GM08714 (cell line): ENCODE measurements around the gene HDAC4.

ENCODE experiments used
- H3K4me3 ChIP-seq: fragments of 200-500 bp; sonication (Bioruptor generic); 2 replicates; pipeline ENCODE4 v1.5.1; 2014; ENCODE audit warnings: mild to moderate bottlenecking, low read length, inconsistent platforms
- ZNF274 ChIP-seq: IDR thresholded peaks from 2 replicates; pipeline ENCODE4 v1.6.1; 2012; ENCODE audit warnings: mild to moderate bottlenecking, low read depth, low read length

HDAC4 gene

DNA sequence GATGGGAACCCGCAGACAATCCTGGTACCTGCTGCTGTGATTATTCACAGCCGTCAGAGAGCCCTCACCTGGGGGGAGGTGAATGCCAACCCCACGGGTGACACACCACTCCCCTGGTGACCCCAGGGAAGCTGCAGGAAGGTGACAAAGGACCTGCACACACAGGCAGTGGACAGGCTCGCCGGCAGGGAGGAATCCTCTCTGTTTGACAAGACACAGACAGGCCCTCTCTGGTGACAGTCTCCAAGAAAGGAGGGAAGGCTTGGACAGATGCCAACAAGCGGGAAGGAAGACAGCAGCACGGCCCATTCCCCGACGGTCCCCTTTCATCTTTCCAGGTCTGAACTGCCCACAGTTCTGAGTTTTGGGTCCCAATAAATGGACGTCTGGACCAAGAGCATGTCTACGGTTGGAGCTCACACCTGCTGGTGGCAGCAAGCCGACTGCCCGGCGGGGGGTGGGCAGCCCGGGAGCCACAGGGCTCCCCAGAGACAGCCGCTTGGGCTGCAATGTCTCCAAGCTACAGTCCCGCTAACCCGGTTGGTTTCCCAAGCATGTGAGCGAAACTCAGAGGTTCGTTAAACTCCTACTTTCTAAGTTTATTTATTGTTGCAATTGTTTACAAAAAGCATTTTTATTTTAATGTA, 31.8 kb downstream of the HDAC4 start:
- no peak for TF ChIP-seq ZNF274
- H3K4me3 ChIP-seq: no peak overlapping the region

DNA sequence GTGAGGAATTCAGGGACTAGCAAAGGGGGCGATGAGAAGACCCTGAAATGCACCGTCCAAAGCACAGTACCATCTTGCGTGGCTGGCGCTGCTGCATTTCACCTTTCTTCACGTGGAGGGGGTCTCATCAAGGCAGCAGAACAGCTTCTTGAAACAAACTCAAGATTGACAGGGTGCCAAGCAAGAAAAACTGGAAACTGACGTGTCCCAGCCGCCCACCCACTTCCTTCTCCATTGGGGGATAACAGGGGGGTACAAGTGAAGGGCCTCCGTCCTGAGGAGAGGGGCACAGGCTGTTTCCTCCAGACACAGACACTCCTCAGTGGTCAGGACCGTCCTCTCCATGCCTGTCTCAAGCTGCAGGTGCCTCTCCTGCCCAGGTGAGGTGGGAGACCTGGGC, 32.5 kb downstream of the HDAC4 start:
- H3K4me3 ChIP-seq: no peak overlapping the region
- TF ChIP-seq ZNF274: no peak

DNA sequence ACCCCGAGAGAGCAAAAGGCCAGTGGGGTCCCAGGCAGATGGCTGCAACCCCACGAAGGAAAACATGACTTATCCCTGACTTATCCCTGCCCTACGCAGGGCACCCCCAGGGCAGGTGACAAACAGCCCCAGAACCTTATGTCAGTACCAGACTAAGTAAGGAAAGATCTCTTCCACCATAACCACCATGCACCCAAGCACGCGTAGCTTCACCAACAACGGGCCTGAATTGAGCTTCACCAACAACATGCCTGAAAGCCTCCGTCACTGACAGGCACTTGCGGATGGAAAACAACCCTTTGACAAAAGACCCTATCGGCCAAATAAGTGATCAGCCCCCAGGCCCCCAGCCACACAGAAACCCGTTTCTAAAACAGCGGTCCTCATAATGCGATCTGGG, 34.1 kb downstream of the HDAC4 start:
- H3K4me3 ChIP-seq: no peak overlapping the region

GRCh38 chr2:239365782-239366435, 34.9 kb downstream of the HDAC4 start:
- no peak for TF ChIP-seq ZNF274

More for the DNA sequence above, 34.1 kb downstream of the HDAC4 start:
- no peak for TF ChIP-seq ZNF274

DNA sequence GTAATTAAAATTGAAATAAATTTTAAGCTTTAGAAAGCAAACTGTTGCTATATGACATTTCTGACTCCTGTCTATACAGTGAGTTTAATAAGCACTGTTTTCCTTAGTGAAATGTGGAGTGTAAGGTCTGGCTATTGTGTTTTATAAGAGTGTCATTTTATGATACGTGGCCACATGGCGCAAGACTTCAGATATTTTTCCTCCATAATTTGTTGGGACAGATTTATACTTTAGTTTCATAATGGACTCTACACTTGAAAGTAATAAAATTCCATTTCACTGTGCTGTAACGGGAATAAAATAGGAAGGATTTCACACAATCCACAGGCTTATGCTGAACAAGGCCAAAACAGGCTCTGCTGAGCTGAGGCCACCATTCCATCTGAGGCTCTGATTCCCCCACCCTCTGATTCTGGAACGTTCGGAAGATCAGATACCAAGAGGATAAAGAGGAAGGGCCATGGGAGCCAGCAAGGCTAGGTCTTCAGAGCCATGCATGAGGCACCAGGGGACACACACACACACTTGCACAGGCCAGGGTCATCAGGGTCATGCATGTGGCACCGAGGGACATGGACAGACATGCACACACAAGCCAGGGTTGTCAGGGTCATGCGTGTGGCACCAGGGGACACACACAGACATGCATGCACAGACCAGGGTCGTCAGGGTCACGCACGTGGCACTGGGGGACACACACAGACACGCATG, 35.6 kb downstream of the HDAC4 start:
- TF ChIP-seq ZNF274: no peak
- no peak overlapping the region for H3K4me3 ChIP-seq

More at GRCh38 chr2:239365782-239366435, 34.9 kb downstream of the HDAC4 start:
- H3K4me3 ChIP-seq: no peak overlapping the region

DNA sequence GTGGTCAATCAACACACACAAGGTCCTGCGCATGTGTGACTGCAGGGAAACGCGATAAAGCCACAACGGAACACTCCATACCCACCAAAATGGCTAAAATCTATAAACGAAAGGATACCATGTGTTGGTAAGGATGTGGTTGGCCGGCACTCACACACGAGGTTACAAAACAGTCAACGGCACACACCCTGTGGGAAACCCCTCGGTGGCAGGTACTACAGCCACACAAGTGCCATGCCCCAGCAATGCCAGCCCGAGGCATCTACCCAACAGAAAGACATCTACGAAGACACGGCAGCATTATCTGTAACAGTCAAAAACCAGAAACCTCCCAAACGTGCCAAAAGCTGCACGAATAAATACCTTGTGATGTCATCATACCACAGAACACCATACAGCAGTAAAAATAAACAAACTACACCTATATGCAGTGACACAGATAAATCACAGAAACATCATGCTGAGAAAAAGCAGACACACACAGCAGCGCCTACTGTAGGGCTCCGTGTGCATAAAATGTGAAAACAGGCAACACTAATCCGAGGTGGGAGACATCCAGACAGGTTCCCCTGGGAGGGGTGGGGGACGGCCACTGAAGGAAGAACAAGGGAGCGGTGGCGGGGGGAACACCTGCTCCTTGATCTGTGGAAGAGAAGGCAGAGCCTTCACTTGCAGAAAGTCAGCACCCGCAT, 36.7 kb downstream of the HDAC4 start:
- no peak overlapping the region for H3K4me3 ChIP-seq
- TF ChIP-seq ZNF274: no peak

DNA sequence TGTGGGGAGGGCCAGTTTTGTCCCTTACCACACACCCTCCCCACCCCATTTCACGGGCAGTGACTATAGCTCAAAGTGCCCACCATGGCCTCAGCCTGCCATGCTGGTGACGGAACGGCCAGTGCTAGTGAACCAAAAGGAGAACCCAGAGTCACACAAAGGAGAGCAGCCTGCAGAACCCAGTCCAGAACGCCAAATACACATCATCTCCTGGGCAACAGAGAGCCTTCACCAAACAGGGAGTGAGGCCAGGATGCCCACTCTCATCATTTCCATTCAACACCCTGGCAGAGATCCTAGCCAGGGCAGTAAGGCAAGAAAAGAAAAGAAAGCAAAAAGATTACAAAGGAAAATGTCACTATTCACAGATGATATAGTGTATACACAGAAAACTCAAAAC, 38.3 kb downstream of the HDAC4 start:
- no peak for TF ChIP-seq ZNF274
- H3K4me3 ChIP-seq: no peak overlapping the region

DNA sequence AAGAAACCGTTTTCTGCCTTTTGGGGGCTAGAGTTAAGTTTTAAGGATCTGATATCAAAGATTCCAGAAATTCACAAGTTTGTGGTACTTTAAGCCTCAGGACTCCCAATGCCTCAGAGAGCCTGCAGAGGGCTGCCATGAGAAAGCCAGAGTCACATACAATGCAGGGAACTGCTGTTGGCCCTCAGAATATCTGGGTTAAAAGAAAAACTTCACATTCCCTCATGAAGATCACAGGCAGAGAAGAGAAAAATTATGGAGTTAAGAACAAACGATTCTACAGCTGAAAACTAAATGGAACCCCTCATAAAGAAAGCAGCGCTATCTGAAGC, 39.5 kb downstream of the HDAC4 start:
- no peak overlapping the region for H3K4me3 ChIP-seq
- no peak for TF ChIP-seq ZNF274

DNA sequence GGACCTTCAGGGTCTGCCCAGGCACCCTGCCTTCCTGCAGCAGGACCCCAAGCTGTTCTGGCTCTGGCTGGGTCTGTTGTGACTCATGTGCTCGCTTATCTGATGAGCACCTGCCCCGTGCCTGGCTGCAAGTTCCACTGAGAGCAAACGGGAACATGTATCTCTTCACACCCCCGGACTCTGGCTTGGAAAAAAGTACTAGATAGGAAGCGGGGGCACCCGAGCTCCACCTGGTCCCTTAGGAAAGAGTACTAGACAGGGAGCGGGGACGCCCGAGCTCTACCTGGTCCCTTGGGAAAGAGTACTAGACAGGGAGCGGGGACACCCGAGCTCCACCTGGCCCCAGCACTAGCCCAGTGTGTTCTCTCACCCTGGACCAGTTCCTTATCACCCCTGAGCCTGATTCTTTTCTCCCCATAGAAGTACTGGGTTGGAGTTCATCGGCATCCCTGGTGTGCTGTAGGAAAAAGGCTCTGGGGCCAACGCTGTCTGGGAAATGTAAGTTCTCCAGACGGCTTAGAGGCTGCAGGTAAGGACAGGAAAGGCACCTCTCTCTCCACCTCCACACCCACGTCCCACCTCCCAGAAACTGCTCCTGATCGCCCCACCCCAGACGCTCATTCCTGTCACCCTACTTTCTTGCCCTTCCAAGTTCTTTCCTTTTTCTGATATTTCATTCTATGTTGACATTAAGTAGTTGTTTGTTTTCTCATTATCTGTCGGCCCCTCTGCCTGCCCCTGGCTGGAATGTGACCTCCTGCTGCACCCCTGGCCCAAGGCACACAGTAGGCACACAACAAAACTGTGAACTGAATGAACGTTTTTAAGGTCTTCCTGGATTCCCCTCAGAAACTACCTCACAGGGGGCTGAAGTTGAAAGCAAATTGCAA, 40.2 kb downstream of the HDAC4 start:
- no peak for TF ChIP-seq ZNF274
- H3K4me3 ChIP-seq: no peak overlapping the region

GRCh38 chr2:239360008-239360407, 40.8 kb downstream of the HDAC4 start:
- no peak for TF ChIP-seq ZNF274
- H3K4me3 ChIP-seq: no peak overlapping the region

DNA sequence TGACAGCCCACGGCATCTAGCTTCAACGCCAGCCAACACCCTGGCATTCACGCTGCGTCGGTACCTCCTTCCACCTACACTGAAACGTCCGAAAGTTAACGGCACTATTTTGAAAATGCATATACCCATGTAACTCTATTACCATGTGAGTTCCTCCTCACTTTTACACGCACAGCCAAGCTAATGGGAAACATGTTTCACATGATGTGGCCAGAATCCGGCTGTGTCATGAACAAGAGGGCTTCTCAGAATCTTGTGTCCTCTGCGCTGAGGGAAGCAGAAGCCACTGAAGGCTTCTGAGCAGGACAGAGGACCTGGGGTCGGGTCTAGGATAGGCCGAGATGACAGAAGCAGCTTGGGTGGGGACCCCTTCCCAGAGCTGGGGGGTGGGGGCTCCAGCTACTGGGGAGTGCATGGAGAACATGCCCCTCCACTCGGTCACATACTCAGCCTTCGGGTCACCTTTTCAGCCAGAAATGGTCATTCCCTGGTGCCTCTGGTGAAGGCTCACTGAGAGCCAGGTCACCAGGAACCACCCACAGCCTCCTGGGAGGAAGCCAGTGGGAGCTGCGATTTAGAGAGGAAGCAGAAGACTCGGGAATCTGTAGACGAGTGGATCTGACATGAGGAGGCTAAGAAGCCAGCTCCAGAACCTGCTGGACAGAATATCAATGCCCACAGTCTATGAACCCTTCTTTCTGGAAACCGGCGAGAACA, 41.5 kb downstream of the HDAC4 start:
- H3K4me3 ChIP-seq: no peak overlapping the region
- no peak for TF ChIP-seq ZNF274

DNA sequence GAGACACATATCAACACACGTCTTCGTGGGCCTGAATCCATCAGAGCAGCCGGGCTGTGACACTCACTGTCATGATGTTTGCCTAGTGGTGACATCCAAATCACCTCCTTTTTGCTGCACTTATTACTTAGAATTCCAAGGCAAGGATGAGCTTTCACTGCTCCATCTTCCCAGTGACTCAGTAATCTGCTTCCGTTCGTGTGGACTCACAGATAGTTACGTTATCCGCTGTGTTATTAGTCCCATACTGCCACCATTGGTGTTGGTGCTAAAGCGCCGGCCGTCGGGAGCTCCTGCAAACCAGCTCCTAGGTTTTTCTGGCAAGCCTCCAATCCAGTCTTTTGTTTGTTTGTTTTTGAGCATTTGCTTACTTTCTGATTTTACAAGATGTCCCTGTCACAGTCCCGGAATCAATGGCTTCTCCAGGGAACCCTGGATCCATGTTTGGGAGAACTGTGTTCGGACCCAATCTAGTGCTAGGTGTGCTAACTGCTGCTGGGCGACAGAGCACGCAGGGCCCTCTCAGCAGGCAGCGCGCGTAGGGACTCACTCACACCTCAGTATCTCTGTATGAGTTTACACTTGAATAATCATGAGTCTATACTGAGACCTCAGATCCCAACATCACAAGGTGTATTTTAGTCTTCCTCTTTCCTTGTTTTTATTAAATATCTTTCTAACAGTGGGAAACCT, 42.6 kb downstream of the HDAC4 start:
- H3K4me3 ChIP-seq: no peak overlapping the region

DNA sequence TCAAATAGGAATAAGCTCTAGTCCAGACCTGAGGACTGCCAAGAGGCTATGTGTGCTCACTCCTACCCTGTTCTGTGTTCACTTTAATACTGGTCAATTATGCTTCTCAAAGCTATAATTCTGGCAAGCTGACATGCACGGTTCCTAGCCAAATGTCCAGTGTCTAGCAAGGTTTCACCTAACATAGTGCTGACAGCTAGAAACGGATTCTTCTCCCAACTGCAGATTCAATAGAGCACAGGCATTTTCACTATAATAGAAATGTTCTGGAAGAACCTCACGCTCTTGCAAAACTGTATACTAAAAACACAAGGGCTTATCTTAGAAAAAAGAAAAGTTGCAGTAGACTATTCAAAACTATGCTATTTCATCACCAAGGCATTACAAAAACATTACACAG, 45.1 kb downstream of the HDAC4 start:
- no peak for TF ChIP-seq ZNF274
- H3K4me3 ChIP-seq: no peak overlapping the region

More for the DNA sequence above, 42.6 kb downstream of the HDAC4 start:
- TF ChIP-seq ZNF274: no peak
